ENCODE results near the gene CMTM2.

- TF ChIP-seq CTCF (IDR thresholded peaks at IDR 0.05; ENCODE audit: poor library complexity, severe bottlenecking): no peak
- TF ChIP-seq EZH2 (IDR thresholded peaks at IDR 0.05; ENCODE audit: borderline replicate concordance, insufficient read depth, low read length, poor library complexity, severe bottlenecking): no peak
- no peak for TF ChIP-seq POLR2AphosphoS5 (IDR thresholded peaks at IDR 0.05)
- TF ChIP-seq REST (IDR thresholded peaks at IDR 0.05; ENCODE audit: borderline replicate concordance): no peak
- no peak for TF ChIP-seq RAD21 (conservative IDR thresholded peaks at IDR 0.05)
- TF ChIP-seq EP300 (conservative IDR thresholded peaks at IDR 0.05; ENCODE audit: poor library complexity, severe bottlenecking): no peak
These were observed 35.7 kb upstream of the CMTM2 start for GRCh38 chr16:66543541-66543940.
